Activated CD4-positive, alpha-beta T cell treated with anti-CD3 and anti-CD28 coated beads for 4 hours (primary cell): Measurements from ENCODE around the gene F2RL2.

Experiments used
- DNase-seq, 2 donors: peaks; one replicate each; pipeline ENCODE4 v3.0.0-alpha.2; 2020

The F2RL2 gene

GRCh38 chr5:76582230-76583162 is 40.7 kb downstream of the F2RL2 start:
- DNase-seq, result no peak

GRCh38 chr5:76580981-76581380 is 42.2 kb downstream of the F2RL2 start:
- no peak for DNase-seq

GRCh38 chr5:76579166-76579937 is 43.9 kb downstream of the F2RL2 start:
- DNase-seq, result no peak

- no peak for DNase-seq
These were observed 46.2 kb downstream of the F2RL2 start for GRCh38 chr5:76576996-76577395.

GRCh38 chr5:76576450-76576849 is 46.8 kb downstream of the F2RL2 start:
- DNase-seq, result no peak

- no peak for DNase-seq
These were observed 51.6 kb downstream of the F2RL2 start for GRCh38 chr5:76571559-76571958.

- DNase-seq, result no peak
These were observed 53.0 kb downstream of the F2RL2 start for GRCh38 chr5:76570153-76570552.
